Endothelial cell of umbilical vein (primary cell): Measurements from ENCODE around the gene C11orf87. TPM values are rescaled to one million over a fixed set of nuclear protein-coding genes. Genes with fewer than 3 reads are reported as not detected.

ENCODE experiments used
- BruUV-seq: library from RNA; stranded (reverse); fragments of 400-500 nt; replicated peaks from 2 replicates; lab custom pipeline; 2021; lab: Mats Ljungman, UMichigan
- CTCF ChIA-PET: fragments of 300-600, 350-600 bp; sonication (Branson Sonifier 250); formaldehyde crosslinking; loops from one replicate; lab custom pipeline; 2021; ENCODE audit warnings: antibody characterized with exemption, inconsistent platforms; lab: Charles Lee
- POLR2A ChIA-PET: fragments of 300-600, 350-600 bp; sonication (Branson Sonifier 250); formaldehyde crosslinking; loops from one replicate; lab custom pipeline; 2021; ENCODE audit warnings: antibody characterized with exemption, inconsistent platforms; lab: Charles Lee
- DNase-seq: peaks from one replicate; pipeline ENCODE4 v3.0.0-alpha.2; 2011; ENCODE audit warnings: low read depth, low spot score
- FAIRE-seq: peaks from 2 replicates; lab custom pipeline; 2011; peaks lifted over from hg19 to GRCh38; lab: Jason Lieb, UNC
- H2AFZ ChIP-seq: 2 replicates; pipeline ENCODE4 v1.6.0; 2012; ENCODE audit warnings: low read depth, low read length, control low read depth, inconsistent platforms
- H3K27ac ChIP-seq: 2 replicates; pipeline ENCODE4 v1.5.1; 2011; ENCODE audit warnings: low read depth, mild to moderate bottlenecking, control low read depth, low read length, moderate library complexity; ENCODE audit not compliant: insufficient read depth
- H3K27me3 ChIP-seq, 2 experiments: 2 replicates each; pipeline versions ENCODE4 v1.6.0 to v1.6.1; 2011; ENCODE audit warnings: low read length in 2 of 2, mixed read lengths in 1 of 2; ENCODE audit not compliant: control insufficient read depth in 2 of 2, insufficient read depth in 2 of 2
- H3K36me3 ChIP-seq, 2 experiments: 2 replicates in 1 of 2; 3 replicates in 1 of 2; pipeline ENCODE4 v1.5.1; 2011; ENCODE audit warnings: low read length in 2 of 2, mild to moderate bottlenecking in 1 of 2, moderate library complexity in 1 of 2; ENCODE audit not compliant: control insufficient read depth in 2 of 2, insufficient read depth in 2 of 2; ENCODE audit errors: extremely low read depth in 1 of 2
- H3K4me1 ChIP-seq: 3 replicates; pipeline ENCODE4 v1.5.1; 2011; ENCODE audit warnings: mild to moderate bottlenecking, low read length; ENCODE audit not compliant: control insufficient read depth, insufficient read depth; ENCODE audit errors: extremely low read depth
- H3K4me2 ChIP-seq: 2 replicates; pipeline ENCODE4 v1.6.1; 2011; ENCODE audit warnings: low read length, control low read depth, mixed read lengths; ENCODE audit not compliant: insufficient read depth
- H3K4me3 ChIP-seq, 3 experiments: fragments of 200-600 bp in 1 of 3; sonication (generic), shearing (Covaris generic) in 1 of 3; replicated peaks in 1 of 3; 2 replicates each; pipeline ENCODE4 v1.5.1; 2011 to 2016; ENCODE audit warnings: control low read depth in 3 of 3, low read length in 3 of 3, mild to moderate bottlenecking in 2 of 3, inconsistent platforms in 1 of 3, low read depth in 1 of 3, moderate library complexity in 1 of 3; ENCODE audit not compliant: insufficient read depth in 1 of 3
- H3K79me2 ChIP-seq: 2 replicates; pipeline ENCODE4 v1.6.0; 2012; ENCODE audit warnings: low read length, inconsistent platforms; ENCODE audit not compliant: control insufficient read depth, insufficient read depth
- H3K9ac ChIP-seq: replicated peaks from 2 replicates; pipeline ENCODE3; 2011; ENCODE audit warnings: low read length, control low read depth; ENCODE audit not compliant: insufficient read depth; ENCODE audit errors: extremely low read depth
- H3K9me1 ChIP-seq: replicated peaks from 3 replicates; pipeline ENCODE4 v1.6.0; 2011; ENCODE audit warnings: mild to moderate bottlenecking, low read length; ENCODE audit not compliant: control insufficient read depth, insufficient read depth; ENCODE audit errors: extremely low read depth
- H3K9me3 ChIP-seq: replicated peaks from 2 replicates; pipeline ENCODE4 v1.5.1; 2012; ENCODE audit warnings: low read length, inconsistent platforms; ENCODE audit not compliant: control insufficient read depth, insufficient read depth
- H4K20me1 ChIP-seq: replicated peaks from 2 replicates; pipeline ENCODE3; 2011; ENCODE audit warnings: mild to moderate bottlenecking, low read length; ENCODE audit not compliant: control insufficient read depth, insufficient read depth; ENCODE audit errors: extremely low read depth
- CTCF ChIP-seq, 2 donors: IDR thresholded peaks; 1 replicate in 1 of 2; 2 replicates in 1 of 2; pipeline ENCODE4 v1.5.1; 2011; ENCODE audit warnings: low read length in 2 of 2, mild to moderate bottlenecking in 2 of 2, moderate library complexity in 2 of 2, control low read depth in 1 of 2, inconsistent platforms in 1 of 2, low read depth in 1 of 2; ENCODE audit not compliant: insufficient read depth in 1 of 2; ENCODE audit errors: extremely low read depth in 1 of 2
- EZH2 ChIP-seq: IDR thresholded peaks from 2 replicates; pipeline ENCODE4 v1.6.1; 2012; ENCODE audit warnings: borderline replicate concordance, low read depth, mild to moderate bottlenecking, moderate library complexity, low read length, inconsistent platforms; ENCODE audit not compliant: severe bottlenecking
- FOS ChIP-seq: IDR thresholded peaks from 2 replicates; pipeline ENCODE4 v1.6.1; 2011; ENCODE audit warnings: mild to moderate bottlenecking, low read length, moderate library complexity, borderline replicate concordance; ENCODE audit not compliant: insufficient read depth
- GATA2 ChIP-seq: IDR thresholded peaks from 2 replicates; pipeline ENCODE4 v1.7.0; 2011; ENCODE audit warnings: low read depth, mild to moderate bottlenecking, moderate library complexity, mixed read lengths, low read length; ENCODE audit not compliant: insufficient read length, insufficient read depth
- JUN ChIP-seq: IDR thresholded peaks from 2 replicates; pipeline ENCODE4 v1.6.1; 2011; ENCODE audit warnings: borderline replicate concordance, low read depth; ENCODE audit not compliant: insufficient read length, insufficient read depth
- MAX ChIP-seq: IDR thresholded peaks from 2 replicates; pipeline ENCODE4 v1.6.1; 2011; ENCODE audit not compliant: insufficient read depth, insufficient read length
- MYC ChIP-seq: IDR thresholded peaks from one replicate; pipeline ENCODE4 v1.6.1; 2011; ENCODE audit warnings: mild to moderate bottlenecking, low read depth, low read length
- POLR2A ChIP-seq: IDR thresholded peaks from 2 replicates; pipeline ENCODE4 v1.6.1; 2012; ENCODE audit warnings: low read depth, mild to moderate bottlenecking, control low read depth, low read length
- POLR2AphosphoS5 ChIP-seq: IDR thresholded peaks from 2 replicates; pipeline ENCODE4 v1.6.1; 2012; ENCODE audit warnings: low read depth, mild to moderate bottlenecking, control low read depth, low read length, moderate library complexity; ENCODE audit not compliant: insufficient read depth
- dilution Hi-C: fragments of 300-500 bp; cut with MboI; formaldehyde crosslinking; loops from one replicate; pipeline ENCODE4 v1.15.0; 2019; ENCODE audit warnings: low sequenced_read_pairs; ENCODE audit not compliant: extremely low pct_ligation_motif_present
- intact Hi-C: fragments of 100-400 bp; cut with micrococcal nuclease; formaldehyde crosslinking; loops from one replicate; pipeline ENCODE4 v1.10.0; 2022
- polyA plus RNA-seq, 4 experiments: library from polyadenylated mRNA; depleted of rRNA in 3 of 4; stranded (reverse) in 3 of 4; unstranded in 1 of 4; fragments of >200 nt; gene quantifications; 2 replicates each; pipeline versions ENCODE4 v1.2.1 to v1.2.3, GENCODE V29; 2011 to 2012; ENCODE audit warnings: missing spikeins in 1 of 4
- total RNA-seq: library from RNA; stranded (reverse); gene quantifications from 2 replicates; pipeline ENCODE4 v1.2.3, GENCODE V29; 2021

The C11orf87 gene
- total and polyA plus RNA-seq, 2 donors (not counting 3 experiments of a cell fraction or from before 2014, with no cell fraction given): not detected

GRCh38 chr11:109377039-109377742, 44.8 kb upstream of the C11orf87 start:
- Histone ChIP-seq H3K27ac (no peak overlapping the region), H2AFZ (no peak overlapping the region), H3K9ac (no peak overlapping the region), H3K4me2 (no peak overlapping the region), H3K27me3 (no peaks in the 10 kb centered on the region), H4K20me1 (no peaks in the 10 kb centered on the region), H3K4me3 (no peak overlapping the region), H3K9me3 (no peaks in the 10 kb centered on the region), H3K79me2 (no peaks in the 10 kb centered on the region), H3K9me1 (no peaks in the 10 kb centered on the region), H3K36me3 (no peaks in the 10 kb centered on the region), H3K4me1 (no peaks in the 10 kb centered on the region)
- DNase-seq (no peak), FAIRE-seq (no peak)
- ChIA-PET CTCF (no interaction called here), POLR2A (no interaction called here)
- BruUV-seq: no TSS peak
- intact Hi-C loops: no loop called here
- dilution Hi-C loops: no loop called here
- TF ChIP-seq MAX (no peak), POLR2A (no peak), MYC (no peak), GATA2 (no peak), JUN (no peak), CTCF (IDR thresholded peaks at IDR 0.05; ENCODE audit: extremely low read depth in 1 of 2, insufficient read depth in 1 of 2, low read depth in 1 of 2, low read length in 2 of 2) (no peak), EZH2 (no peak), FOS (no peak), POLR2AphosphoS5 (no peak)
